Endothelial cell of hepatic sinusoid (primary cell): ENCODE measurements around the gene SLFN14.

ENCODE experiments used
- in situ Hi-C: cut with HindIII; loops from 2 replicates; pipeline ENCODE4 v1.10.0; 2017; ENCODE audit warnings: low sequenced_read_pairs

Gene SLFN14

DNA sequence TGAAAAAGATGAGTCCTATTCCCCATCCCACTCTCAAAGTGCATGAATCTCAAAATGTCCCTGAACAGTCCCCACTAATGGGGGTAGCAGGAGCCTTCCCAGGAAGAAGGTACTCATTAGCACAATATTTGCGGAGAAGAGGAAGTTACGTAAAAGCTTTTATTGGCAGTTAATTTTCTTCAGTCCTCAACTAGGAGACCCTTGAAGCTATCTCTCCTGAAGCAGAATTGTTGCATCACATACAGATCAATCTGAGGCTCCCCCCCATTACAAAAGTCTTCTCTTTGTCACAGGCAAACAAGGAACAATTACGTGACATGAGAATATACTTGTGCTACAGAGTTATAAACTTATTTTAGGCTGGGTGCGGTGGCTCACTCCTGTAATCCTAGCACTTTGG is 37.3 kb downstream of the SLFN14 start:
- in situ Hi-C loops = loop anchor here (25.0 kb wide), 1 partner anchor 336 kb away; the partner anchor contains the start of gene SLC35G3

GRCh38 chr17:35521654-35522256 is 38.9 kb downstream of the SLFN14 start:
- in situ Hi-C loops = loop anchor here (25.0 kb wide), 1 partner anchor 334 kb away; the partner anchor contains the start of gene SLC35G3

DNA sequence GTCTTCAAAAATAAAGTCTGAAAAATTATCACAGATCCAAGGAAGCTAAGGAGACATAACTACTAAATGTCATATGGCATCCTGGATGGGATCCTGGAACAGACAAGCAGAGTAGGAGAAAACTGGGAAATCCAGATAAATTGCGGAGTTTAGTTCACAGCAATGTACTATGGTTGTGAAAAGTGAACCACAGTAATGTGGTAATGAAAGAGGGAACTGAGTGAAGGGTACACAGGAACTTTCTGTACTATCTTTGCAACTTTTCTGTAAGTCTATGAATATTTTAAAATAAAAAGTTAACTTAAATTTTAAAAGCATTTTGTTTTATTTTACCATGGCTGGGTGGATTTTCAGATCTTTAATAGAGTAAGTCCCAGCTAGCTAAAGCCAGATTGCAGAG is 39.5 kb downstream of the SLFN14 start:
- in situ Hi-C loops = loop anchor here (25.0 kb wide), 1 partner anchor 334 kb away; the partner anchor contains the start of gene SLC35G3

DNA sequence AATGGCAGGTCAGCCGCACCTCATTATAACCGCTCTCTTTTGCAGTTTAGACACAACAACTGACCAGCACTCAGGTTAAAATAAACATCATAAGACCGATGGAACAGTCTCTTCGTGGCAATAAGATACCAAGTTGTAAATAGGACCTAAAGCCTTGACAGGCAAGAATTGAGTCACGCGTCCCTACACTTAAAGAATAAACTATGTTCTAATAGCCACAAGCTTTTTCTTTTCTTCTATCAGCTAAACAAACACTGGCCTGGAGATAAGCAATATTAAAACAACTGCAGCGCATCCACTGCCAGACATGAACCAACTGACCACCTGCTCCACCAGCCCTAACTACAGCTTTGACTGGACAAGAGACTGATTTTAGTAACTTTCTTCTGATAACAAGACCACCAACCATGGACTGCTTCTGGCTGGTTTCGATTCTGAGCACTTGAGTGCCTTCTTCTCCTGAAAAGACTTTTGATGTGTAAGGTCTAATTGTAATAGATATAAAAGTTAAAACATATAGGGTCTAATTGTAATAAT is 40.6 kb downstream of the SLFN14 start:
- in situ Hi-C loops = loop anchor here (25.0 kb wide), 1 partner anchor 333 kb away; the partner anchor contains the start of gene SLC35G3

DNA sequence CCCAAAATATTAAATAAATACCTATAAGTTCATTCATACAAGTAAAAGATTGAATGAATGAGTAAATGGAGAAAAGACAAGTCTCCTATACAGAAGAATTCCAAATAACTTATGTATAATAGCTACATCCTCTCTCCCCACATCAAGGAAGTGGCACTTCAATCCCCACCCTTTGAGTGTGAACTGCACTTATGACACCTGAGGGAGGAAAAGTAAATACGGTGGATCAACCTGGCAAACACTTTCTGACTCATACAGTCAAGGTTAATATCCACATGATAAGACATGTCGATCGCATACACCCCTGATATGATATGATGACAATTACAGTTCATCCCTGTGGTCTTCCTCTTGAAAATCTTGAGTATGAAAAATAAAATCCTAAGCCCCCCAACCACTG is 41.2 kb downstream of the SLFN14 start:
- in situ Hi-C loops = loop anchor here (25.0 kb wide), 1 partner anchor 332 kb away; the partner anchor contains the start of gene SLC35G3

DNA sequence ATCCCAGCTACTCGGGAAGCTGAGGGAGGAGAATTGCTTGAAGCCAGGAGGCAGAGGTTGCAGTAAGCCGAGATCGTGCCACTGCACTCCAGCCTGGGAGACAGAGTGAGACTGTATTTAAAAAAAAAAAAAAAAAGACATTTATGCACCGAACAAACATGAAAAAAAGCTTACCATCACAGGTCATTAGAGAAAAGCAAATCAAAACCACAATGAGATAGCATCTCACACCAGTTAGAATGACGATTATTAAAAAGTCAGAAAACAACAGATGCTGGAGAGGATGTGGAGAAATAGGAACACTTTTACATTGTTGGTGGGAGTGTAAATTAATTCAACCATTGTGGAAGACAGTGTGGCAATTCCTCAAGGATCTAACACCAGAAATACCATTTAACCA is 42.2 kb downstream of the SLFN14 start:
- in situ Hi-C loops = loop anchor here (25.0 kb wide), 1 partner anchor 331 kb away; the partner anchor contains the start of gene SLC35G3

DNA sequence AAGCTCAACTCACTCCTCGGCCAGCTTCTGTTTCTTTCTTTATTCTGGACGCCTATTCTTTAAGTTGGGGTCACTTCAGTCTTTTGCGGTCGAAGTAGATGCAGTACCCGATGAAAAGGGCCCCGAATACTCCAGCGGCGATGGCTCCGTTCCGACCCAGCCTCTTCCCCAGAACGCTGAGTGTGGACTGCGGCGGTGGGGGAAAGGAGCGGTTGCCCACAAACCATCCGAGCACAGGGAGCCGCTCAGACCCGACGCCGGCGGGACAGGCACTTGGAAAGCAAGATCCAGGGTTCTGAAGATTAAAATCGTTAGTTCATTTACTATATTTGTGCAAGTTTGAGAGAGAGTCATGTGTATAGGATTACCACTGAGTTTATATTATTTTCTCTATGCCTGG is 45.6 kb downstream of the SLFN14 start:
- in situ Hi-C loops = loop anchor here (25.0 kb wide), 1 partner anchor 328 kb away; the partner anchor contains the start of gene SLC35G3

GRCh38 chr17:35514564-35514963 is 46.1 kb downstream of the SLFN14 start:
- in situ Hi-C loops = loop anchor here (25.0 kb wide), 1 partner anchor 327 kb away; the partner anchor contains the start of gene SLC35G3
